ENCODE measurements around the gene SSUH2.

Gene SSUH2

GRCh38 chr3:8640223-8640622, 4.4 kb downstream of the SSUH2 start:
- DNase-seq (ENCODE audit: low read depth in 2 of 2) = no peak

GRCh38 chr3:8639659-8640000, 5.0 kb downstream of the SSUH2 start:
- no peak for DNase-seq (ENCODE audit: low read depth in 2 of 2)

- DNase-seq (ENCODE audit: low read depth in 2 of 2) = no peak
Observed at GRCh38 chr3:8638994-8639658, 5.5 kb downstream of the SSUH2 start.

- DNase-seq (ENCODE audit: low read depth in 2 of 2) = no peak
Observed at GRCh38 chr3:8637348-8637747, 7.2 kb downstream of the SSUH2 start.

- DNase-seq (ENCODE audit: low read depth in 2 of 2) = no peak
Observed at GRCh38 chr3:8635631-8636030, 9.0 kb downstream of the SSUH2 start.

GRCh38 chr3:8635125-8635524, 9.5 kb downstream of the SSUH2 start:
- no peak for DNase-seq (ENCODE audit: low read depth in 2 of 2)

- no peak for DNase-seq (ENCODE audit: low read depth in 2 of 2)
Observed at GRCh38 chr3:8632402-8633237, 12.0 kb downstream of the SSUH2 start.

- DNase-seq (ENCODE audit: low read depth in 2 of 2) = no peak
Observed at GRCh38 chr3:8631661-8632060, 12.9 kb downstream of the SSUH2 start.

GRCh38 chr3:8629151-8630021, 15.2 kb downstream of the SSUH2 start:
- DNase-seq (ENCODE audit: low read depth in 2 of 2) = peak; percentile 37 to 51

GRCh38 chr3:8627949-8628348, 16.6 kb downstream of the SSUH2 start:
- no peak for DNase-seq (ENCODE audit: low read depth in 2 of 2)

GRCh38 chr3:8627201-8627940, 17.2 kb downstream of the SSUH2 start:
- DNase-seq (ENCODE audit: low read depth in 2 of 2) = no peak

GRCh38 chr3:8625991-8626390, 18.6 kb downstream of the SSUH2 start:
- DNase-seq (ENCODE audit: low read depth in 2 of 2) = no peak

GRCh38 chr3:8624612-8625011, 20.0 kb downstream of the SSUH2 start:
- DNase-seq (ENCODE audit: low read depth in 2 of 2) = no peak

GRCh38 chr3:8623741-8624140, 20.9 kb downstream of the SSUH2 start:
- DNase-seq (ENCODE audit: low read depth in 2 of 2) = no peak

GRCh38 chr3:8622873-8623691, 21.5 kb downstream of the SSUH2 start:
- DNase-seq (ENCODE audit: low read depth in 2 of 2) = peak; percentile 23 to 40

GRCh38 chr3:8621872-8622271, 22.7 kb downstream of the SSUH2 start:
- DNase-seq (ENCODE audit: low read depth in 2 of 2) = no peak

- DNase-seq (ENCODE audit: low read depth in 2 of 2) = no peak
Observed at GRCh38 chr3:8621141-8621540, 23.5 kb downstream of the SSUH2 start.

- DNase-seq (ENCODE audit: low read depth in 2 of 2) = no peak
Observed at GRCh38 chr3:8619548-8619947, 25.1 kb downstream of the SSUH2 start.

- no peak for DNase-seq (ENCODE audit: low read depth in 2 of 2)
Observed at GRCh38 chr3:8618950-8619349, 25.6 kb downstream of the SSUH2 start.

- no peak for DNase-seq (ENCODE audit: low read depth in 2 of 2)
Observed at GRCh38 chr3:8617921-8618320, 26.7 kb downstream of the SSUH2 start.

- DNase-seq (ENCODE audit: low read depth in 2 of 2) = no peak
Observed at GRCh38 chr3:8610951-8611350, 33.6 kb downstream of the SSUH2 start.

Data from stimulated activated CD4-positive, alpha-beta T cell treated with anti-CD3 and anti-CD28 coated beads, Interleukin-4, amount 100 ng/mL, for 48 hours (primary cell).